ENCODE measurements around the gene UBE2D3. TPM values are rescaled to one million over a fixed set of nuclear protein-coding genes. Genes with fewer than 3 reads are reported as not detected.

Gene UBE2D3
- total RNA-seq, 1 donor from 2014 or later = 288 TPM

- Mint-ChIP-seq H3K27ac (peak overlapping the region; percentile 2), H3K4me1 (ENCODE audit: unreplicated experiment) (peaks cover 20% of the 10 kb centered on the region), H3K36me3 (peaks cover 5% of the 10 kb centered on the region), H3K27me3 (peaks cover 14% of the 10 kb centered on the region), H3K9me3 (no peaks in the 10 kb centered on the region), H3K4me3 (peak overlapping the region; percentile 23)
- no peak for DNase-seq (ENCODE audit: extremely low spot score, unreplicated experiment)
- TF ChIP-seq, protein P1, sequence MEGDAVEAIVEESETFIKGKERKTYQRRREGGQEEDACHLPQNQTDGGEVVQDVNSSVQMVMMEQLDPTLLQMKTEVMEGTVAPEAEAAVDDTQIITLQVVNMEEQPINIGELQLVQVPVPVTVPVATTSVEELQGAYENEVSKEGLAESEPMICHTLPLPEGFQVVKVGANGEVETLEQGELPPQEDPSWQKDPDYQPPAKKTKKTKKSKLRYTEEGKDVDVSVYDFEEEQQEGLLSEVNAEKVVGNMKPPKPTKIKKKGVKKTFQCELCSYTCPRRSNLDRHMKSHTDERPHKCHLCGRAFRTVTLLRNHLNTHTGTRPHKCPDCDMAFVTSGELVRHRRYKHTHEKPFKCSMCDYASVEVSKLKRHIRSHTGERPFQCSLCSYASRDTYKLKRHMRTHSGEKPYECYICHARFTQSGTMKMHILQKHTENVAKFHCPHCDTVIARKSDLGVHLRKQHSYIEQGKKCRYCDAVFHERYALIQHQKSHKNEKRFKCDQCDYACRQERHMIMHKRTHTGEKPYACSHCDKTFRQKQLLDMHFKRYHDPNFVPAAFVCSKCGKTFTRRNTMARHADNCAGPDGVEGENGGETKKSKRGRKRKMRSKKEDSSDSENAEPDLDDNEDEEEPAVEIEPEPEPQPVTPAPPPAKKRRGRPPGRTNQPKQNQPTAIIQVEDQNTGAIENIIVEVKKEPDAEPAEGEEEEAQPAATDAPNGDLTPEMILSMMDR (conservative IDR thresholded peaks at IDR 0.05) = no peak
Measured at GRCh38 chr4:102757681-102758080, 69.7 kb downstream of the UBE2D3 start.

- H3K9me3 Mint-ChIP-seq = no peaks in the 10 kb centered on the region
- H3K4me1 Mint-ChIP-seq (ENCODE audit: unreplicated experiment) = peaks cover 11% of the 10 kb centered on the region
- no peak overlapping the region for H3K4me3 Mint-ChIP-seq
- no peaks in the 10 kb centered on the region for H3K27me3 Mint-ChIP-seq
- no peak overlapping the region for H3K27ac Mint-ChIP-seq
- peaks cover 5% of the 10 kb centered on the region for H3K36me3 Mint-ChIP-seq
- TF ChIP-seq, protein P1 (conservative IDR thresholded peaks at IDR 0.05) = no peak
- no peak for DNase-seq (ENCODE audit: extremely low spot score, unreplicated experiment)
Measured at GRCh38 chr4:102754044-102754443, 73.3 kb downstream of the UBE2D3 start.

- Mint-ChIP-seq H3K9me3 (no peaks in the 10 kb centered on the region), H3K4me1 (ENCODE audit: unreplicated experiment) (no peaks in the 10 kb centered on the region), H3K27ac (no peak overlapping the region), H3K36me3 (no peaks in the 10 kb centered on the region), H3K27me3 (no peaks in the 10 kb centered on the region), H3K4me3 (no peak overlapping the region)
- TF ChIP-seq, protein P1 (conservative IDR thresholded peaks at IDR 0.05) = no peak
- DNase-seq (ENCODE audit: extremely low spot score, unreplicated experiment) = no peak
Measured at GRCh38 chr4:102751941-102752340, 75.4 kb downstream of the UBE2D3 start.

Other genes with a start within 250 kb of the UBE2D3 start
- 32.4 and 38.0 TPM in 2 replicates for gene MANBA, start 66.6 kb downstream of the UBE2D3 start, total RNA-seq (ENCODE audit: low replicate concordance)
- 25.6 and 27.9 TPM in 2 replicates for gene CISD2, start 41.4 kb upstream of the UBE2D3 start, total RNA-seq (ENCODE audit: low replicate concordance)
- 0.71 and 1.6 TPM in 2 replicates for gene SLC9B1, start 192.2 kb upstream of the UBE2D3 start, total RNA-seq (ENCODE audit: low replicate concordance)
- 4.0 and 12.9 TPM in 2 replicates for gene SLC9B2, start 249.2 kb upstream of the UBE2D3 start, total RNA-seq (ENCODE audit: low replicate concordance)